Cardiac muscle cell (in vitro differentiated cells and primary cell): Measurements from ENCODE around the gene FLVCR1. TPM values are rescaled to one million over a fixed set of nuclear protein-coding genes. Genes with fewer than 3 reads are reported as not detected.

Experiments
- DNase-seq, 2 donors: peaks; one replicate each; pipeline versions ENCODE4 v3.0.0 to v3.0.0-alpha.2; 2010 to 2017; ENCODE audit warnings: low read depth in 1 of 2, low spot score in 1 of 2
- H3K27ac ChIP-seq: fragments of 200-600 bp; sonication (generic); 2 replicates; pipeline ENCODE4 v1.5.1; 2016
- H3K27me3 ChIP-seq: fragments of 200-600 bp; sonication (generic); 2 replicates; pipeline ENCODE4 v1.6.0; 2016; ENCODE audit warnings: control low read depth
- H3K36me3 ChIP-seq: fragments of 200-600 bp; sonication (generic); 2 replicates; pipeline ENCODE4 v1.5.1; 2016; ENCODE audit warnings: control low read depth
- H3K4me1 ChIP-seq: fragments of 200-600 bp; sonication (generic); 2 replicates; pipeline ENCODE4 v1.8.1; 2017; ENCODE audit warnings: low read depth, mild to moderate bottlenecking, mixed run types
- H3K4me3 ChIP-seq: fragments of 200-600 bp; sonication (generic); 2 replicates; pipeline ENCODE4 v1.5.1; 2016; ENCODE audit warnings: mild to moderate bottlenecking
- H3K9me3 ChIP-seq: fragments of 200-600 bp; sonication (generic); 2 replicates; pipeline ENCODE4 v1.5.1; 2017; ENCODE audit warnings: low read depth, mild to moderate bottlenecking, control low read depth
- polyA plus RNA-seq: library from polyadenylated mRNA; unstranded; fragments of >200 nt; fragmentation: Nextera tagmentation; extraction: Ambion mirVana; gene quantifications from 2 replicates; pipeline ENCODE4 v1.2.1, GENCODE V29; 2016
- total RNA-seq: library from RNA; depleted of rRNA; stranded (reverse); fragments of >200 nt; gene quantifications from 2 replicates; pipeline ENCODE4 v1.2.3, GENCODE V29; 2016
- TF ChIP-seq, protein P1 (sequence below): IDR thresholded peaks from 2 replicates; pipeline ENCODE4 v1.5.1; 2012; ENCODE audit warnings: low read depth, mild to moderate bottlenecking, low read length

Gene FLVCR1
- total and polyA plus RNA-seq, 2 experiments from 2014 or later: 7.8 to 11.7 TPM

DNA sequence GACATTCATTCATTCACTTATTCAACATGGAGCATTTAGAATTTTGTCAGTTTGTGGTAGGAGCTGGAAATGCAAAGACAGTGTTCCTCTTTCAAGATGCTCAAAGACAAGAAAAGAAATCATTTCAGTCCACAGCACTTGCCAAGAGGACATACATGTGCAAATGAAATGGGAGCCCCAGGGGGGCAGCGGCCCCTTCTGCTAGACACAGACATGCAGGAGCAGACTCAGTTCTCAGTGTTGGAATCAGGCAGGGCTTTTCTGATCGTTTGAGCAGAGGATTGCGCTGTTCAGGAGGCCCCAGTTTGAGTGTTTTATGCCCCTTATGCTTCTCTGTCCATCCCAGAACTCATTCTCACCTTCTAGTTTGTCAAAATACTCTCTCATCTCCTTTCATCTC lies 56.7 kb downstream of the FLVCR1 start:
- no peak for DNase-seq
- Histone ChIP-seq H3K27ac (no peak overlapping the region), H3K4me3 (no peak overlapping the region)

DNA sequence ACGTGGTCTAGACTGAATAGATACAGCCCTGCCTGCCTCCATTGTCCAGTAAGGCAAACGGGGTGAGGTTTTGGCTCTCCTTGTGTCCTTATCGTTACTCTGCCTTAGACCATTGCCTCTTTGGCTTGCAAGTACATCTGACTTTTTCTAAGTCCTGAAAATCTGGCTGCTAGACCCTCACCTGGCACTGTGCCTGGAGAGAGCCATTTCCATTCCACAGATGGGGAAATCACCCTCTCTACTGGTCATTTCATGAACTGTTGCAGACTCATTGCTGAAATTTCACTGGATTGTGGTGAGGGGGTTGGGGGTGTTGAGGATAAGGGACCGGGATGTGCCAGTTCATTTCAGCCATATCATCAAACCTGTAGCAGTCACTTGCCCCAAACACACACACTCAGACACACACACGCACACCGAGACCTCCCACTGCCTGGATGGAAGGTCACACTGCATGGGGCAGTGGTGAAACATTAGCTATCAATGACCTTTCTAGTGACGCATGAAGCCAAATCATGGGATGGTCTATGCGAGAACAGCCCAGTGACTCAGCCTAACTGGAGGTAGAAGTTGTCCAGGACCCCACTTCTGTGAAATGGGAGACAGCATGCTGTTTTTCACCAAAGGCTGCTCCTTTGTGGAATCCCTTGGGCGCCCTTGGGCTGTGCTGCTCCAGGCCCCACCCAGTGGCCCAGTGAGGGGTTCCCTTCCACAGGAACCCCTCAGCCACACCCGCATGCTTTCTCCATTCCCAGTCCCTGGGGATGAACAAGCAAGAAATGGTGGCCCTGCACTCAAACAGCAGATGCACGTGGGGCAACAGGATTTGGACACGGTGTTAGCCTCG lies 57.4 kb downstream of the FLVCR1 start:
- Histone ChIP-seq H3K4me3 (no peak overlapping the region), H3K4me1 (no peaks in the 10 kb centered on the region), H3K9me3 (no peaks in the 10 kb centered on the region), H3K36me3 (no peaks in the 10 kb centered on the region), H3K27me3 (no peaks in the 10 kb centered on the region), H3K27ac (no peak overlapping the region)
- DNase-seq: peak; percentile 52 to 90
- TF ChIP-seq, protein P1, sequence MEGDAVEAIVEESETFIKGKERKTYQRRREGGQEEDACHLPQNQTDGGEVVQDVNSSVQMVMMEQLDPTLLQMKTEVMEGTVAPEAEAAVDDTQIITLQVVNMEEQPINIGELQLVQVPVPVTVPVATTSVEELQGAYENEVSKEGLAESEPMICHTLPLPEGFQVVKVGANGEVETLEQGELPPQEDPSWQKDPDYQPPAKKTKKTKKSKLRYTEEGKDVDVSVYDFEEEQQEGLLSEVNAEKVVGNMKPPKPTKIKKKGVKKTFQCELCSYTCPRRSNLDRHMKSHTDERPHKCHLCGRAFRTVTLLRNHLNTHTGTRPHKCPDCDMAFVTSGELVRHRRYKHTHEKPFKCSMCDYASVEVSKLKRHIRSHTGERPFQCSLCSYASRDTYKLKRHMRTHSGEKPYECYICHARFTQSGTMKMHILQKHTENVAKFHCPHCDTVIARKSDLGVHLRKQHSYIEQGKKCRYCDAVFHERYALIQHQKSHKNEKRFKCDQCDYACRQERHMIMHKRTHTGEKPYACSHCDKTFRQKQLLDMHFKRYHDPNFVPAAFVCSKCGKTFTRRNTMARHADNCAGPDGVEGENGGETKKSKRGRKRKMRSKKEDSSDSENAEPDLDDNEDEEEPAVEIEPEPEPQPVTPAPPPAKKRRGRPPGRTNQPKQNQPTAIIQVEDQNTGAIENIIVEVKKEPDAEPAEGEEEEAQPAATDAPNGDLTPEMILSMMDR: peak; percentile 69

More for the DNA sequence above, 56.7 kb downstream of the FLVCR1 start:
- no peaks in the 10 kb centered on the region for H3K9me3 ChIP-seq
- TF ChIP-seq, protein P1: no peak
- H3K27me3 ChIP-seq: peaks cover under 1% of the 10 kb centered on the region
- no peaks in the 10 kb centered on the region for H3K4me1 ChIP-seq
- H3K36me3 ChIP-seq: no peaks in the 10 kb centered on the region

- no peaks in the 10 kb centered on the region for H3K9me3 ChIP-seq
- no peak overlapping the region for H3K27ac ChIP-seq
- TF ChIP-seq, protein P1: peak; percentile 13
- no peaks in the 10 kb centered on the region for H3K27me3 ChIP-seq
- H3K4me3 ChIP-seq: no peak overlapping the region
- DNase-seq: peak in 1 of 2 donors; percentile 71
- no peaks in the 10 kb centered on the region for H3K4me1 ChIP-seq
- H3K36me3 ChIP-seq: no peaks in the 10 kb centered on the region
These were observed 58.5 kb downstream of the FLVCR1 start for GRCh38 chr1:212916481-212917133.

- Histone ChIP-seq H3K4me1 (no peaks in the 10 kb centered on the region), H3K9me3 (no peaks in the 10 kb centered on the region), H3K27ac (no peak overlapping the region), H3K4me3 (no peak overlapping the region), H3K36me3 (no peaks in the 10 kb centered on the region), H3K27me3 (no peaks in the 10 kb centered on the region)
- TF ChIP-seq, protein P1: no peak
- no peak for DNase-seq
These were observed 59.0 kb downstream of the FLVCR1 start for GRCh38 chr1:212917134-212917485.

DNA sequence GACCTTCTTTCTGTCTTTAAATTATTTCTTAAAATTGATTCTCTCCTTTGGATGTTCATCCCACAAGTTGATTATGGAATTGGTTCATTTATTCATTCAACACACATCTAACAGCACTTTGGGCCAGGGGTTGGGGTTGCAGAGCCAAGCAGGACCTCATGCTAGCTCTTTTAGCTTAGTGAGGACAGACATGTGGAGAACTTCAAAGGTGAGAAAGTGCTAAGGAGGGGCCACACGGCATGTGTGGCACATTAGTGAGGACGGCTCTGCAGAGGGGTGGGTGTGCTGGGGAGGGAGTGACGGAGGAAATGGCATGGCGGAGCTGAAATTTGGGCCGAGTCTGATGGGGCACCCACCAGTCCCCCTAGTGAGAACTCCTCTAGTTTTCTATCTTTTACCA lies 59.8 kb downstream of the FLVCR1 start:
- H3K27me3 ChIP-seq: no peaks in the 10 kb centered on the region
- DNase-seq: no peak
- no peaks in the 10 kb centered on the region for H3K4me1 ChIP-seq
- H3K9me3 ChIP-seq: no peaks in the 10 kb centered on the region
- TF ChIP-seq, protein P1: no peak
- no peak overlapping the region for H3K27ac ChIP-seq
- no peaks in the 10 kb centered on the region for H3K36me3 ChIP-seq
- H3K4me3 ChIP-seq: no peak overlapping the region
